A549 (cell line): ENCODE results near the gene MYO7A.

Experiments used
- CBX2 ChIP-seq: fragments of 200-600 bp; sonication (generic); IDR thresholded peaks from 2 replicates; pipeline ENCODE4 v1.6.1; 2016; ENCODE audit warnings: low read depth, mild to moderate bottlenecking, borderline replicate concordance
- CTCF ChIP-seq: fragments of >200 bp; sonication (Bioruptor Twin); formaldehyde crosslinking; IDR thresholded peaks from 3 replicates; pipeline ENCODE4 v1.5.1; 2016
- E2F6 ChIP-seq: IDR thresholded peaks from 2 replicates; pipeline ENCODE4 v1.6.1; 2012; ENCODE audit warnings: low read depth, borderline replicate concordance
- MYC ChIP-seq: IDR thresholded peaks from 2 replicates; pipeline ENCODE4 v1.6.1; 2012; ENCODE audit warnings: mild to moderate bottlenecking, inconsistent platforms, low read length, improper control_type of control experiment, borderline replicate concordance
- PHF8 ChIP-seq: fragments of 200-600 bp; sonication (generic); IDR thresholded peaks from 2 replicates; pipeline ENCODE4 v1.6.1; 2016; ENCODE audit warnings: low read depth, mild to moderate bottlenecking, antibody characterized with exemption, moderate library complexity, borderline replicate concordance
- POLR2A ChIP-seq: IDR thresholded peaks from 2 replicates; pipeline ENCODE4 v1.6.1; 2012; ENCODE audit warnings: mild to moderate bottlenecking, low read length
- REST ChIP-seq: fragments of 200-600 bp; sonication (generic); IDR thresholded peaks from 2 replicates; pipeline ENCODE4 v1.6.1; 2016; ENCODE audit warnings: antibody characterized with exemption, mild to moderate bottlenecking, moderate library complexity
- RFX5 ChIP-seq: fragments of 450-650 bp; IDR thresholded peaks from 2 replicates; pipeline ENCODE4 v1.7.1; 2014; ENCODE audit warnings: antibody characterized with exemption, mild to moderate bottlenecking, moderate library complexity
- SMC3 ChIP-seq: fragments of >200 bp; sonication (Bioruptor Twin); formaldehyde crosslinking; IDR thresholded peaks from 3 replicates; pipeline ENCODE4 v1.6.1; 2018; ENCODE audit warnings: inconsistent platforms
- ZFP36 ChIP-seq: fragments of 450-650 bp; IDR thresholded peaks from 2 replicates; pipeline ENCODE4 v1.6.1; 2014; ENCODE audit warnings: borderline replicate concordance; ENCODE audit not compliant: partially characterized antibody

- TF ChIP-seq CTCF: no peak
- TF ChIP-seq PHF8: no peak
- no peak for TF ChIP-seq MYC
- no peak for TF ChIP-seq SMC3
- no peak for TF ChIP-seq ZFP36
- no peak for TF ChIP-seq POLR2A
- no peak for TF ChIP-seq RFX5
- no peak for TF ChIP-seq CBX2
- no peak for TF ChIP-seq REST
- no peak for TF ChIP-seq E2F6
These were observed 46.6 kb upstream of the MYO7A start for GRCh38 chr11:77081381-77081851.
